Adrenal gland (tissue), 5 donors: ENCODE measurements around the gene FEM1A.
"Not testable (repeated sequence)": the region's sequence is repeated elsewhere in the genome, so short reads cannot be mapped to it uniquely, and the experiment has no call there.

Source experiments
- CTCF ChIP-seq, 6 experiments: fragments of 450-650 bp in 4 of 6; fragments of 200-600 bp in 2 of 6; sonication (generic) in 1 of 6; IDR thresholded peaks; 1 replicate in 5 of 6; 2 replicates in 1 of 6; pipeline versions ENCODE4 v1.5.1 to v1.8.0; 2016 to 2021; ENCODE audit warnings: antibody characterized with exemption in 6 of 6, mild to moderate bottlenecking in 2 of 6, moderate library complexity in 1 of 6
- POLR2A ChIP-seq, 2 donors: fragments of 450-650 bp; IDR thresholded peaks; one replicate each; pipeline ENCODE4 v1.6.1; 2017; ENCODE audit warnings: antibody characterized with exemption in 2 of 2, mild to moderate bottlenecking in 2 of 2, moderate library complexity in 1 of 2
- donor health status: DM: no; HTN: no; CAD: no.

DNA sequence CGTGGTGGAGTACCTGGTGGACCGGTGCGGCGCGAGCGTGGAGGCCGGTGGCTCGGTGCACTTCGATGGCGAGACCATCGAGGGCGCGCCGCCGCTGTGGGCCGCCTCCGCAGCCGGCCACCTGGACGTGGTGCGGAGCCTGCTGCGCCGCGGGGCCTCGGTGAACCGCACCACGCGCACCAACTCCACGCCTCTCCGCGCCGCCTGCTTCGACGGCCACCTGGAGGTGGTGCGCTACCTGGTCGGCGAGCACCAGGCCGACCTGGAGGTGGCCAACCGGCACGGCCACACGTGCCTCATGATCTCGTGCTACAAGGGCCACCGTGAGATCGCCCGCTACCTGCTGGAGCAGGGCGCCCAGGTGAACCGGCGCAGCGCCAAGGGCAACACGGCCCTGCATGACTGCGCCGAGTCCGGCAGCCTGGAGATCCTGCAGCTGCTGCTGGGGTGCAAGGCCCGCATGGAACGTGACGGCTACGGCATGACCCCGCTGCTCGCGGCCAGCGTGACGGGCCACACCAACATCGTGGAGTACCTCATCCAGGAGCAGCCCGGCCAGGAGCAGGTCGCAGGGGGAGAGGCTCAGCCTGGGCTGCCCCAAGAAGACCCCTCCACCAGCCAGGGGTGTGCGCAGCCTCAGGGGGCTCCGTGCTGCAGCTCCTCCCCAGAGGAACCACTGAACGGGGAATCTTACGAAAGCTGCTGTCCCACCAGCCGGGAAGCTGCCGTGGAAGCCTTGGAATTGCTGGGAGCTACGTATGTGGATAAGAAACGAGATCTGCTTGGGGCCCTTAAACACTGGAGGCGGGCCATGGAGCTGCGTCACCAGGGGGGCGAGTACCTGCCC, 708 bp downstream of the FEM1A start:
- not testable (repeated sequence) for TF ChIP-seq CTCF, POLR2A (IDR thresholded peaks at IDR 0.05)
